ENCODE data around the gene CTXN1.

The CTXN1 gene

DNA sequence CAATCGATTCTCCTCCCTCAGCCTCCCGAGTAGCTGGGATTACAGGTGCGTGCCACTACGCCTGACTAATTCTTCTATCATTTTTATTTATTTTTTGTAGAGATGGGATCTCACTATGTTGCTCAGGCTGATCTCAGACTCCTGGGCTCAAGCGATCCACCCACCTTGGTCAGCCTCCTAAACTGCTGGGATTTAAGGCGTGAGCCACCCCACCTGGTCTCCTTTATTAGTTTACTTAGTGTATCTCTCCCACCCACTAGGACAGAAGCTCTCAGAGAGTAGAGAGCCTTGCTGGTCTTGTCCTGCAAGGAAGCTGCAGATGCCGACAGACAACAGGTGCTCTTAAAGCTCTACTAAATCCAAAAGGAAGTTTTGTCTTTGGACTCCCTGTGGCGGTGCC lies 40.1 kb downstream of the CTXN1 start:
- H3K9me3 ChIP-seq (ENCODE audit: low read depth, low read length) = no peaks in the 10 kb centered on the region
- H3K27ac ChIP-seq = no peak overlapping the region
- H3K4me3 ChIP-seq = no peak overlapping the region
- TF ChIP-seq FOXP2 (optimal IDR thresholded peaks at IDR 0.05; ENCODE audit: control extremely low read depth, extremely low read length, insufficient read depth) (no peak), POLR2AphosphoS5 (IDR thresholded peaks at IDR 0.05; ENCODE audit: borderline replicate concordance, low read depth, low read length) (no peak), EZH2 (IDR thresholded peaks at IDR 0.05) (no peak)
- H3K36me3 ChIP-seq (ENCODE audit: insufficient read depth, low read length) = no peaks in the 10 kb centered on the region
- no peak for DNase-seq (ENCODE audit: low read depth, low spot score)
- H3K9ac ChIP-seq (ENCODE audit: insufficient read length) = no peak overlapping the region

DNA sequence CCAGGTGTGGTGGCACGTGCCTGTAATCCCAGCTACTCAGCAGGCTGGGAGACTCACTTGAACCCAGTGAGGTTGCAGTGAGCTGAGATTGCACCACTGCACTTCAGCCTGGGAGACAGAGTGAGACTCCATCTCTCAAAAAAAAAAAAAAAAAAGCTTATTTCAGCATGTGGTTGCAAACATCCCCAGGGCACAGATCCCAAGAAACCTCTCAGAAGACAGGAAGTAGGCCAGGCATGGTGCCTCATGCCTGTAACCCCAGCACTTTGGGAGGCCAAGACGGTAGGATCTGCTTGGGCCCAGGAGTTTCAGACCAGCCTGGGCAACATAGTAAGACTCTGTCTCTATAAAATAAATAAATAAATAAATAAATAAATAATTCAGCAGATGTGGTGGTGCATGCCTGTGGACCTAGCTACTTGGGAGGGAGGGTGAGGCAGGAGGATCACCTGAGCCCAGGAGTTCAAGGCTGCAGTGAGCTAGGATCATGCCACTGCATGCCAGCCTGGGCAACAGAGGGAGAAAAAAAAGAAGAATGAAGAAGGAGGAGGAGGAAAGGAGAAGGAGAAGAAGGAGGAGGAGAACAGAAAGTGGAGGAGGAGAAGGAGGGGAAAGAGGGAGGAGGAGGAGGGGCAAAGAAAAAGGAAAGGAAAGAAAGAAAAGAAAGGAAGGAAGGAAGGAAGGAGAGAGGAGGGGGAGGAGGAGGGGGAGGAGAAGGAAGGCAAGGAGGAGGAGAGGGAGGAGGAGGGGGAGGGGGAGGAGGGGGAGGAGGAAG lies 42.0 kb downstream of the CTXN1 start:
- Histone ChIP-seq H3K36me3 (ENCODE audit: insufficient read depth, low read length) (no peaks in the 10 kb centered on the region), H3K4me3 (no peak overlapping the region), H3K9ac (ENCODE audit: insufficient read length) (no peak overlapping the region), H3K9me3 (ENCODE audit: low read depth, low read length) (no peaks in the 10 kb centered on the region), H3K27ac (0 out of 2 replicates have a peak overlapping the region, but pooled peaks have one; percentile 60)
- TF ChIP-seq EZH2 (IDR thresholded peaks at IDR 0.05) (no peak), FOXP2 (optimal IDR thresholded peaks at IDR 0.05; ENCODE audit: control extremely low read depth, extremely low read length, insufficient read depth) (no peak), POLR2AphosphoS5 (IDR thresholded peaks at IDR 0.05; ENCODE audit: borderline replicate concordance, low read depth, low read length) (no peak)
- DNase-seq (ENCODE audit: low read depth, low spot score) = peak; percentile 75

DNA sequence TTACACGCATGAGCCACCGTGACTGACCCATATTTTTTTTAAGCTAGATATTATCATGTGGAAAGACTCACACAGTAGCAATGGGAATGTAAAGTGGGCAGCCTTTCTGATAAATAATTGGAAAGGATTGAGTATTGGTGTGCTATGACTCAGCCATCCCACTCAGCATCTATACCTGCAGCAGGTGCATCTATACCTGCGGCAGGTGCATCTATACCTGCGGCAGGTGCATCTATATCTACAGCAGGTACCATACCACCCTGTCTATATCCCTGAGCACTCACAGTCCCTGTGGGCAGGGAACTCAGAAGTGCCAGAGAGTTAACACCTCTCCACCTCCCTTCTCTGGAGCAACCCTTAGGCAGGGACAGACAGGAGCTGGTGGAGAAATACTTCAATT lies 42.8 kb downstream of the CTXN1 start:
- Histone ChIP-seq H3K4me3 (no peak overlapping the region), H3K36me3 (ENCODE audit: insufficient read depth, low read length) (no peaks in the 10 kb centered on the region), H3K9ac (ENCODE audit: insufficient read length) (no peak overlapping the region), H3K9me3 (ENCODE audit: low read depth, low read length) (no peaks in the 10 kb centered on the region), H3K27ac (no peak overlapping the region)
- no peak for TF ChIP-seq POLR2AphosphoS5 (IDR thresholded peaks at IDR 0.05; ENCODE audit: borderline replicate concordance, low read depth, low read length)
- no peak for TF ChIP-seq EZH2 (IDR thresholded peaks at IDR 0.05)
- no peak for TF ChIP-seq FOXP2 (optimal IDR thresholded peaks at IDR 0.05; ENCODE audit: control extremely low read depth, extremely low read length, insufficient read depth)
- DNase-seq (ENCODE audit: low read depth, low spot score) = no peak

DNA sequence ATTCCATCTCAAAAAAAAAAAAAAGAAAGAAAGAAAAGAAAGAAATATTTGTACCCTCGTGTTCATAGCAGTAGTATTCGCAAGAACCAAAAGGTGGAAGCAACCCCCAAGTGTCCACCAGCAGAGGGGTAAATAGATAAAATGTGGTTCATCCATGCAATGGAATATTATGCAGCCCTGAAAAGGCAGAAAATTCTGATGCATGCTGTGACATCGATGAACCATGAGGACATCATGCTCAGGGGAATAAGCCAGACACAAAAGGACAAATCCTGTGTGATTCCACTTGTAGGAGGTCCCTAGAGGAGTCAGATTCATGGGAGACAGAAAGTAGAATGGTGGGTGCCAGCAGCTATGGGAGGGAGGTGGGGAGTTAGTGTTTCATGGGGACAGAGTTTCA lies 44.0 kb downstream of the CTXN1 start:
- Histone ChIP-seq H3K27ac (no peak overlapping the region), H3K4me3 (no peak overlapping the region), H3K36me3 (ENCODE audit: insufficient read depth, low read length) (no peaks in the 10 kb centered on the region), H3K9me3 (ENCODE audit: low read depth, low read length) (no peaks in the 10 kb centered on the region), H3K9ac (ENCODE audit: insufficient read length) (no peak overlapping the region)
- no peak for DNase-seq (ENCODE audit: low read depth, low spot score)
- no peak for TF ChIP-seq EZH2 (IDR thresholded peaks at IDR 0.05)
- TF ChIP-seq FOXP2 (optimal IDR thresholded peaks at IDR 0.05; ENCODE audit: control extremely low read depth, extremely low read length, insufficient read depth) = no peak
- no peak for TF ChIP-seq POLR2AphosphoS5 (IDR thresholded peaks at IDR 0.05; ENCODE audit: borderline replicate concordance, low read depth, low read length)

DNA sequence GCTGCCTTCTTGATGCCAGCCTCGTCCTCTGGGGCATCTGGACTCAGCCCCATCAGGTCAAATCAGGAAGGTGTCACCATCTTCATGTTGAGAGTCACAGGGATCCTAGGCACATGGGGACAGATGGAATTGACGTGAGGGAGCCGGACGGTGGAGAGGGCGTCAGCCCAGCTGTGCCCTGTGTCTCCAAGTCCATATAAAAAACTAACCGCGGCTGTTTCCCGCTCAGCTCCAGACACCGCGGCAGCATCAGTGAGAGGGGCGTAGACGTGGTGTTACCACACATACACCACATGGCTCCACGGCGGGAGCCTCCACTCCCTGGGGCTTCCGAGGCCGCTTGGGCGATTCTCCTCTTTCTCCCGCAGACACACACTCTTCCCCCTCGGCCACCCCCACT lies 46.1 kb downstream of the CTXN1 start:
- Histone ChIP-seq H3K4me3 (no peak overlapping the region), H3K9me3 (ENCODE audit: low read depth, low read length) (no peaks in the 10 kb centered on the region)
- no peak for DNase-seq (ENCODE audit: low read depth, low spot score)

DNA sequence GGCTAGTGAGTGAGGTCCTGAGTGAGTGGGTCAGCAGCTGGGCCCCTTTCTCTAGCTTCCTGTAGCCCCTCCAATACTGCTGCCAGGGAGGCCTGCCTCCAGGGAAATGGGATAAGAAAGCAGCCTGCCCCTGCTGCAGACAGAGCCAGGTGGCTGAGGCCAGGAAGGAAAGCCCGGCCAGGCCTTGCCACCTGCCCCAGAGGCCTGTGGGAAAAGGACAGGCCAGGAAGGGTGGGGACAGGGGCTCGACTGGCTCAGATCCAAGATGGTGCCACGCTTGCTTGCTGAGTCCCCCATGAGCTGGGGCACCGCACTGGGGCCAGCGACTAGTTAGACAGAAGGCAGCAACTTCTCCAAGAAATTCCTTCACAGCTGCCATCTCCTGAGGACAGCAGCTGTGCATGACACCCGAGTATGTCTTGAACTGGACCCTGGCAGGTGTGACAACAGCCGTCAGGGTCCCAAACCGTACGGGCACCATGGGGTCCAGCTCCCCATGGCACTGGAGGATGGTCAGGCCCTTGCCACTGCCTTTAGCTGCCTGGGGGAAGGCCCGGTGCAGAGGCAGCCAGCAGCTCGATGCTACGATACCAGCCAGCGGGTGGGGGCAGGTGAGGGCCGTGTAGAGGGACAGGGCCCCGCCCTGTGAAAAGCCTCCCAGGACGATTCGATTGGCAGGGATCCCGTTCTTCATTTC lies 46.7 kb downstream of the CTXN1 start:
- TF ChIP-seq POLR2AphosphoS5 (IDR thresholded peaks at IDR 0.05; ENCODE audit: borderline replicate concordance, low read depth, low read length) = no peak
- no peak for TF ChIP-seq EZH2 (IDR thresholded peaks at IDR 0.05)
- TF ChIP-seq FOXP2 (optimal IDR thresholded peaks at IDR 0.05; ENCODE audit: control extremely low read depth, extremely low read length, insufficient read depth) = no peak
- no peak overlapping the region for H3K9ac ChIP-seq (ENCODE audit: insufficient read length)
- no peak overlapping the region for H3K27ac ChIP-seq
- H3K4me3 ChIP-seq = no peak overlapping the region
- no peaks in the 10 kb centered on the region for H3K9me3 ChIP-seq (ENCODE audit: low read depth, low read length)
- no peaks in the 10 kb centered on the region for H3K36me3 ChIP-seq (ENCODE audit: insufficient read depth, low read length)
- no peak for DNase-seq (ENCODE audit: low read depth, low spot score)

More for the DNA sequence above, 46.1 kb downstream of the CTXN1 start:
- no peak overlapping the region for H3K27ac ChIP-seq
- H3K9ac ChIP-seq (ENCODE audit: insufficient read length) = no peak overlapping the region
- no peaks in the 10 kb centered on the region for H3K36me3 ChIP-seq (ENCODE audit: insufficient read depth, low read length)
- TF ChIP-seq POLR2AphosphoS5 (IDR thresholded peaks at IDR 0.05; ENCODE audit: borderline replicate concordance, low read depth, low read length) = no peak
- TF ChIP-seq FOXP2 (optimal IDR thresholded peaks at IDR 0.05; ENCODE audit: control extremely low read depth, extremely low read length, insufficient read depth) = no peak
- TF ChIP-seq EZH2 (IDR thresholded peaks at IDR 0.05) = no peak

DNA sequence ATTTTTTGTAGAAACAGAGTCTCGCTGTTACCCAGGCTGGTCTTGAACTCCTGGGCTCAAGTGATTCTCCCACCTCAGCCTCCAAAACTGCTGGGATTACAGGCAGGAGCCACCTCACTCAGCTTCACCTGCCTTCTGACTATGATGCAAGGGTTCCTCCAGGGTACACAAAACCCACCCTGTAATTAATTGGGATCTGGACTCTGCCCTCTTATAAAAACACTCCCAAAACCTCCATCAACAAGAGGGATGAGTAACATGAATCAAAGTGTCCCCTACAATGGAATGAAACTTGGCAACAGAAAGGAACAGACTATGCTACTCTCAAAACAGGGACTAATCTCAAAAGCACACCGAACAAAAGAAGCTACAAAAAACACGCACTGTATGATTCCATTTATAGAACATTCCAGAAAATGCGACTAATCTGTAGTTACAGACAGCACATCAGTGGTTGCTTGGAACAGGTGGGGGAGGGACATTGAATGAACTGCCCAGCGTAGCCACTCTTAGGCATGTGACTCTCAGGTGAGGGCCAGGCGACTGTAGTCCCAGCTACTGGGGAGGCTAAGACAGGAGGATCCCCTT lies 48.6 kb downstream of the CTXN1 start:
- peak overlapping the region; percentile 44; the same call in 1 of the 2 replicates for H3K27ac ChIP-seq
- no peaks in the 10 kb centered on the region for H3K36me3 ChIP-seq (ENCODE audit: insufficient read depth, low read length)
- no peak for TF ChIP-seq EZH2 (IDR thresholded peaks at IDR 0.05)
- TF ChIP-seq POLR2AphosphoS5 (IDR thresholded peaks at IDR 0.05; ENCODE audit: borderline replicate concordance, low read depth, low read length) = no peak
- TF ChIP-seq FOXP2 (optimal IDR thresholded peaks at IDR 0.05; ENCODE audit: control extremely low read depth, extremely low read length, insufficient read depth) = no peak
- no peak overlapping the region for H3K9ac ChIP-seq (ENCODE audit: insufficient read length)
- DNase-seq (ENCODE audit: low read depth, low spot score) = no peak
- no peak overlapping the region for H3K4me3 ChIP-seq
- H3K9me3 ChIP-seq (ENCODE audit: low read depth, low read length) = no peaks in the 10 kb centered on the region

DNA sequence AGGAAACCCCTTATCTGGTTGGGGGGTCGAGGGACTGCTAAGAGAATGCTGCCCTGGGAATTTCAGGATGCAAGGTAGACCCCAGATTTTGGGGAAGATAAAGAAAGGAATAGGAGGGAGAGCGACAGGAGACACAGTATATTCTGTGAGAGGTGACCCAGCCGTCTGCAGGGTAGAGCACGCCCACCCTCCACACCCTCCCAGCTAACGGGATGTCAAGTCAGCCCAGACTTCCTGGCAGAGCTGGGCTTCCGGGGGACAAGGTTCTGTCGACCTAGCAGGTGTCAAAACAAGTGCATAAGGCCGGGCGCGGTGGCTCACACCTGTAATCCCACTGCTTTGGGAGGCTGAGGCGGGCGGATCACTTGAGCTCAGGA lies 51.0 kb downstream of the CTXN1 start:
- no peak overlapping the region for H3K9ac ChIP-seq (ENCODE audit: insufficient read length)
- no peak for DNase-seq (ENCODE audit: low read depth, low spot score)
- no peak overlapping the region for H3K27ac ChIP-seq
- no peaks in the 10 kb centered on the region for H3K9me3 ChIP-seq (ENCODE audit: low read depth, low read length)
- H3K4me3 ChIP-seq = no peak overlapping the region
- no peaks in the 10 kb centered on the region for H3K36me3 ChIP-seq (ENCODE audit: insufficient read depth, low read length)
- no peak for TF ChIP-seq POLR2AphosphoS5 (IDR thresholded peaks at IDR 0.05; ENCODE audit: borderline replicate concordance, low read depth, low read length)
- no peak for TF ChIP-seq FOXP2 (optimal IDR thresholded peaks at IDR 0.05; ENCODE audit: control extremely low read depth, extremely low read length, insufficient read depth)
- no peak for TF ChIP-seq EZH2 (IDR thresholded peaks at IDR 0.05)

All from SK-N-MC (cell line).